OCI-LY3 (cell line): ENCODE measurements around the gene ASB13.
A peak's percentile ranks its signal among the peaks of the same experiment; 100 is the strongest.

Source experiments
- H2AFZ ChIP-seq: fragments of 200-600, 300-600 bp; shearing (Covaris generic); 2 replicates; pipeline ENCODE4 v1.6.0; 2014; ENCODE audit warnings: antibody characterized with exemption, low read depth, low read length
- H3K27ac ChIP-seq: fragments of 200-600, 300-600 bp; sonication (generic); 2 replicates; pipeline ENCODE4 v1.5.1; 2014; ENCODE audit warnings: mild to moderate bottlenecking, low read length, moderate library complexity, mixed read lengths
- H3K27me3 ChIP-seq: fragments of 200-600, 300-600 bp; sonication (generic); 2 replicates; pipeline ENCODE4 v1.6.1; 2014; ENCODE audit warnings: low read depth, low read length, mixed read lengths
- H3K36me3 ChIP-seq: fragments of 200-600, 300-600 bp; sonication (generic); replicated peaks from 2 replicates; pipeline ENCODE3; 2014; ENCODE audit warnings: low read depth, low read length, mixed read lengths
- H3K4me1 ChIP-seq: fragments of 300-600, 200-600 bp; sonication (generic); 2 replicates; pipeline ENCODE4 v1.6.1; 2014; ENCODE audit warnings: low read length, mixed read lengths
- H3K4me2 ChIP-seq: fragments of 200-600, 300-600 bp; sonication (generic); 2 replicates; pipeline ENCODE4 v1.6.1; 2014; ENCODE audit warnings: low read length, mixed read lengths
- H3K4me3 ChIP-seq: fragments of 300-600, 200-600 bp; sonication (generic); 2 replicates; pipeline ENCODE4 v1.5.1; 2014; ENCODE audit warnings: antibody characterized with exemption, mild to moderate bottlenecking, low read length, moderate library complexity
- H3K79me2 ChIP-seq: fragments of 300-600, 200-600 bp; shearing (Covaris generic); 2 replicates; pipeline ENCODE4 v1.6.1; 2014; ENCODE audit warnings: mild to moderate bottlenecking, low read length, mixed read lengths
- H3K9ac ChIP-seq: fragments of 300-600, 200-600 bp; shearing (Covaris generic); 2 replicates; pipeline ENCODE4 v1.6.0; 2014; ENCODE audit warnings: mild to moderate bottlenecking, low read length, moderate library complexity
- H3K9me3 ChIP-seq: fragments of 200-600, 300-600 bp; shearing (Covaris generic); 2 replicates; pipeline ENCODE4 v1.6.1; 2014; ENCODE audit warnings: low read length, mixed read lengths; ENCODE audit not compliant: insufficient read depth
- H4K20me1 ChIP-seq: fragments of 200-600, 300-600 bp; sonication (generic); 2 replicates; pipeline ENCODE4 v1.6.1; 2016; ENCODE audit warnings: low read length, mixed read lengths; ENCODE audit not compliant: insufficient read depth
- EZH2phosphoT487 ChIP-seq: fragments of 200-600 bp; shearing (Covaris generic); IDR thresholded peaks from 2 replicates; pipeline ENCODE4 v1.6.1; 2018; ENCODE audit warnings: antibody characterized with exemption, mixed run types, low read depth
- TF ChIP-seq, protein P1 (sequence below): fragments of 200-600, 300-600 bp; sonication (generic); IDR thresholded peaks from 2 replicates; pipeline ENCODE4 v1.5.1; 2014; ENCODE audit warnings: antibody characterized with exemption, low read length, low read depth

ASB13 gene

DNA sequence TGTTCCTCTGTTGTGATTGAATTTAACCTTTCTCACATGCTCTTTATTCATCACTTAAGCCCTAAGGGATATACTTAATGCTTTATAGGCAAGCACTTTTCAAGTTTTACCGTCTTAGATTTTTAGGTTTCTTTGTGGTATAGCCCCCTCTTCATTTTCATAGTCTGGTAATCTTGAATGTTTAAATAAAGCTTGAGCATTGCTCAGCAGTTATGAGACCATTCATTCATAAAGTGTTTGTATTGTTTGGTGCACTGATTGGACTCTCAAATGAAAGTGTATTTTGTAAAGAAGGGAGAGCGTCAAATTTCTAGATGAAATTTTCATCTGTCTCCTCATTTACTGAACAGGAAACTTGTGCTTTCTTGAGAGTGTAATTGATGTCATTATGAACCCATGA lies 43.5 kb upstream of the ASB13 start:
- no peak overlapping the region for H3K9ac ChIP-seq
- TF ChIP-seq, protein P1, sequence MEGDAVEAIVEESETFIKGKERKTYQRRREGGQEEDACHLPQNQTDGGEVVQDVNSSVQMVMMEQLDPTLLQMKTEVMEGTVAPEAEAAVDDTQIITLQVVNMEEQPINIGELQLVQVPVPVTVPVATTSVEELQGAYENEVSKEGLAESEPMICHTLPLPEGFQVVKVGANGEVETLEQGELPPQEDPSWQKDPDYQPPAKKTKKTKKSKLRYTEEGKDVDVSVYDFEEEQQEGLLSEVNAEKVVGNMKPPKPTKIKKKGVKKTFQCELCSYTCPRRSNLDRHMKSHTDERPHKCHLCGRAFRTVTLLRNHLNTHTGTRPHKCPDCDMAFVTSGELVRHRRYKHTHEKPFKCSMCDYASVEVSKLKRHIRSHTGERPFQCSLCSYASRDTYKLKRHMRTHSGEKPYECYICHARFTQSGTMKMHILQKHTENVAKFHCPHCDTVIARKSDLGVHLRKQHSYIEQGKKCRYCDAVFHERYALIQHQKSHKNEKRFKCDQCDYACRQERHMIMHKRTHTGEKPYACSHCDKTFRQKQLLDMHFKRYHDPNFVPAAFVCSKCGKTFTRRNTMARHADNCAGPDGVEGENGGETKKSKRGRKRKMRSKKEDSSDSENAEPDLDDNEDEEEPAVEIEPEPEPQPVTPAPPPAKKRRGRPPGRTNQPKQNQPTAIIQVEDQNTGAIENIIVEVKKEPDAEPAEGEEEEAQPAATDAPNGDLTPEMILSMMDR: no peak
- no peak for TF ChIP-seq EZH2phosphoT487
- H3K36me3 ChIP-seq: no peaks in the 10 kb centered on the region
- H3K4me3 ChIP-seq: no peak overlapping the region
- peaks cover 93% of the 10 kb centered on the region for H3K79me2 ChIP-seq
- H3K4me2 ChIP-seq: peak overlapping the region; percentile 84
- H3K27ac ChIP-seq: no peak overlapping the region
- H3K9me3 ChIP-seq: no peaks in the 10 kb centered on the region
- no peak overlapping the region for H2AFZ ChIP-seq
- peaks cover 21% of the 10 kb centered on the region for H3K4me1 ChIP-seq
- peaks cover 13% of the 10 kb centered on the region; the same call in 1 of the 2 replicates for H4K20me1 ChIP-seq
- H3K27me3 ChIP-seq: no peaks in the 10 kb centered on the region

DNA sequence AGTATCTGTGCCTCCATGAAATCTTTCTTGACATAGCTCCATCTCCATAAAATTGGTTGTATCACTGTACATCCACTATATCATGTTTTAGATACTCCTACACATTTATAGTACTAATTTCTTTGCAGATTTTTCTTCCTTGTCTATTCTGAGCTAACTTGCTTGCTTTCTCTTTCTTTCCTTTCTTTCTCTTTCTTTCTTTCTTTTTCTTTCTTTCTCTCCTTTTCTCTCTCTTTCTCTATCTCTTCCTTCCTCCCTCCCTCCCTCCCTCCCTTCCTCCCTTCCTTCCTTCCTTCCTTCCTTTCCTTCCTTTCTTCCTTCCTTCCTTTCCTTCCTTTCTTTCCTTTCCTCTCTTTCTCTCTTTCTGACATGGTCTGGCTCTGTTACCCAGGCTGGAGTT lies 42.0 kb upstream of the ASB13 start:
- peaks cover 13% of the 10 kb centered on the region; the same call in 1 of the 2 replicates for H4K20me1 ChIP-seq
- H3K79me2 ChIP-seq: peaks cover 96% of the 10 kb centered on the region
- no peaks in the 10 kb centered on the region for H3K9me3 ChIP-seq
- no peak overlapping the region for H3K4me3 ChIP-seq
- H3K4me2 ChIP-seq: no peak overlapping the region
- H3K36me3 ChIP-seq: no peaks in the 10 kb centered on the region
- no peak overlapping the region for H3K27ac ChIP-seq
- no peak overlapping the region for H2AFZ ChIP-seq
- H3K27me3 ChIP-seq: no peaks in the 10 kb centered on the region
- TF ChIP-seq, protein P1: no peak
- TF ChIP-seq EZH2phosphoT487: no peak
- no peak overlapping the region for H3K9ac ChIP-seq
- H3K4me1 ChIP-seq: peaks cover 21% of the 10 kb centered on the region

DNA sequence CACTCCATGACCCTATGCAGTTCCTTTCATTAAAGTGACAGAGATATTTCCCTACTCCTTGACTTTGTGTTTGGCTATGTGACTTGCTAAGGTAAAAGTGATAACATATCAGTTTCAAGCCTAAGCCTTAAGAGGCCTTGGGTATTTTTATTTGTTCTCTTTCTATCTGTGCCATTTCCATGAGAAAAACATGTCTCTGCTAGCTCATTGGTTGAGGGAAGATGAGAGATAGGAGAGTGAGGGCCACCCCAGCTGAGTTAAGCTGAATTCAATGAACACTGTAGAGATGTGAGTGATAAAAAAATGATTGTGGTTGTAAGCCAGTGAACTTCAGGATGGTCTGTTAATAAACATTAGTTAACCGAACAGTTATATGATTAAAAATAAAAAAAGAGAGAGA lies 31.7 kb upstream of the ASB13 start:
- H4K20me1 ChIP-seq: peaks cover 55% of the 10 kb centered on the region
- H2AFZ ChIP-seq: no peak overlapping the region
- no peak overlapping the region for H3K4me3 ChIP-seq
- no peaks in the 10 kb centered on the region for H3K36me3 ChIP-seq
- H3K4me1 ChIP-seq: peaks cover 20% of the 10 kb centered on the region
- H3K9ac ChIP-seq: no peak overlapping the region
- H3K4me2 ChIP-seq: no peak overlapping the region
- no peaks in the 10 kb centered on the region for H3K27me3 ChIP-seq
- TF ChIP-seq EZH2phosphoT487: no peak
- TF ChIP-seq, protein P1: no peak
- H3K9me3 ChIP-seq: no peaks in the 10 kb centered on the region
- H3K27ac ChIP-seq: no peak overlapping the region
- H3K79me2 ChIP-seq: peaks cover 100% of the 10 kb centered on the region

DNA sequence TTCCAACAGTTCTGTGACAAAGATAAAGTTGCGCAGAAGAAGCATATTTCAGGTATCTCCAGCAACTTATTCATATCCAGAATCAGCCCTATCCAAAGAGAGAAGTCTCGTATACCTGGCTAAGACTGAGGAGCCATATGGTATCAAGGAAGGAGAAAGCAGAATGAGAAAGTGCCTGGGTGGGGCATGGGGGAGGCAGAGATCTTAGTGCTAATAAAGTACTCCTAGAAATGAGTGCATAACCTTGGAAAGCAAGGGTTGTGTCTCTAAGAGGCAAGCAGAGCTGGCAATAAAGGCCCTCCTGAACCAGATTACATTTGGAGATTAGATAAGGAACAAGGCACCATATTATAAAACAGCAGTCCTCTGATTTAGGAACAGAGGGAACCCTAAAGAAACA lies 30.9 kb upstream of the ASB13 start:
- peaks cover 100% of the 10 kb centered on the region for H3K79me2 ChIP-seq
- H3K9ac ChIP-seq: no peak overlapping the region
- no peak overlapping the region for H3K27ac ChIP-seq
- TF ChIP-seq, protein P1: no peak
- no peak for TF ChIP-seq EZH2phosphoT487
- no peak overlapping the region for H2AFZ ChIP-seq
- H3K9me3 ChIP-seq: no peaks in the 10 kb centered on the region
- H3K4me1 ChIP-seq: peaks cover 24% of the 10 kb centered on the region
- peaks cover 56% of the 10 kb centered on the region for H4K20me1 ChIP-seq
- H3K36me3 ChIP-seq: no peaks in the 10 kb centered on the region
- no peak overlapping the region for H3K4me2 ChIP-seq
- H3K4me3 ChIP-seq: no peak overlapping the region
- H3K27me3 ChIP-seq: no peaks in the 10 kb centered on the region
